ENCODE data around the gene IFITM10.

IFITM10 gene

GRCh38 chr11:1707751-1708150 is 42.6 kb downstream of the IFITM10 start:
- DNase-seq (ENCODE audit: low spot score), result no peak

DNA sequence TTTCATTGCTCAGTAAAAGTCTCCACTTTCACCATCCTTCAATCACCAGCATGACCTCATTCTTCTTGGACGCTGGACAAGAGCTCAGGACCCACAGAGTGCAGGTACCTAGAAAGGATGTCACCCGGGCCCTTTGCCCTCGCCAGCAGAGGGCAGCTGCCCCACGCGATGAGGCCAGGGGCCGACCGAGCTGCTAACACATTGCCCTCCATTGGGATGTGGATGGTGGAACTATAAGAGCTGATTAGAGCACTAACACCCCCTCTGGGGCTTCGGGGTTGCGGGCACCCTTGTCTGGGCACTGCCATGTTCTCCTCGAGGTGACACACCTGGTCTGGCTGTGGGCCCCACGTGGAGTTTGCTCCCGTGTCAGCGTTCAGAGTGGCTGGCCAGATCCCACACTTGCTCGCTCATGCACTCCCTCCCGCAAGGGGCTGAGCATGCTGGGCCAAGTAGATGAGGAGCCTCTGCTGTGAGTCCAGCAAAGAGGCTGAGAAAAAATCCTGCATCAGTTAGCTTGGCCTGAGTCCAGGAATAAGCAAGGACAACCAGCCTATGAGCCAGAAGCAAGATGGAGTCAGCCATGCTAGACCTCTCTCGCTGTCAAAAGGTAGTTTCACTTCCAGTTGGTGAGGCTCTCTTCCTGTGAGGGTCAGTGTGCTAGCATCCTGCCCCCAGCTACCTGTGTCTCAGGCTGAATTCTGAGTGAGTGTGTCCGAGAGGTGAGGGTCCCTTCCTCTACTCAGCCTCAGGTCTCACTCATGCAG is 43.6 kb downstream of the IFITM10 start:
- DNase-seq (ENCODE audit: low spot score), result no peak

- no peak for DNase-seq (ENCODE audit: low spot score)
Measured at GRCh38 chr11:1705126-1706052, 45.0 kb downstream of the IFITM10 start.

GRCh38 chr11:1703146-1703545 is 47.2 kb downstream of the IFITM10 start:
- DNase-seq (ENCODE audit: low spot score), result no peak

DNA sequence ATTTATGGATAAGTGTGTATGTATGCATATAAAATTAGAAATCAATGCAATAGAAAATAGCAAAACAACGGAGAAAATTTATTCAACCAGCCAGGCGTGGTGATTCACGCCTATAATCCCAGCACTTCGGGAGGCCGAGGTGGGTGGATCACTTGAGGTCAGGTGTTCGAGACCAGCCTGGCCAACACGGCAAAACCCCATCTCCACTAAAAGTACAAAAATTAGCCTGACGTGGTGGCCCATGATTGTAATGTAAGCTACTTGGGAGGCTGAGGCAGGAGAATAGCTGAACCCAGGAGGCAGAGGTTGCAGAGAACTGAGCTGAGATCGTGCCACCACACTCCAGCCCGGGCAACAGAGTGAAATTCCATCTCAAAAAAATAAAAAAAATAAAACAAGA is 47.9 kb downstream of the IFITM10 start:
- no peak for DNase-seq (ENCODE audit: low spot score)

- DNase-seq (ENCODE audit: low spot score), result no peak
Measured at GRCh38 chr11:1701091-1701807, 49.1 kb downstream of the IFITM10 start.

- DNase-seq (ENCODE audit: low spot score), result no peak
Measured at GRCh38 chr11:1699771-1700170, 50.6 kb downstream of the IFITM10 start.

DNA sequence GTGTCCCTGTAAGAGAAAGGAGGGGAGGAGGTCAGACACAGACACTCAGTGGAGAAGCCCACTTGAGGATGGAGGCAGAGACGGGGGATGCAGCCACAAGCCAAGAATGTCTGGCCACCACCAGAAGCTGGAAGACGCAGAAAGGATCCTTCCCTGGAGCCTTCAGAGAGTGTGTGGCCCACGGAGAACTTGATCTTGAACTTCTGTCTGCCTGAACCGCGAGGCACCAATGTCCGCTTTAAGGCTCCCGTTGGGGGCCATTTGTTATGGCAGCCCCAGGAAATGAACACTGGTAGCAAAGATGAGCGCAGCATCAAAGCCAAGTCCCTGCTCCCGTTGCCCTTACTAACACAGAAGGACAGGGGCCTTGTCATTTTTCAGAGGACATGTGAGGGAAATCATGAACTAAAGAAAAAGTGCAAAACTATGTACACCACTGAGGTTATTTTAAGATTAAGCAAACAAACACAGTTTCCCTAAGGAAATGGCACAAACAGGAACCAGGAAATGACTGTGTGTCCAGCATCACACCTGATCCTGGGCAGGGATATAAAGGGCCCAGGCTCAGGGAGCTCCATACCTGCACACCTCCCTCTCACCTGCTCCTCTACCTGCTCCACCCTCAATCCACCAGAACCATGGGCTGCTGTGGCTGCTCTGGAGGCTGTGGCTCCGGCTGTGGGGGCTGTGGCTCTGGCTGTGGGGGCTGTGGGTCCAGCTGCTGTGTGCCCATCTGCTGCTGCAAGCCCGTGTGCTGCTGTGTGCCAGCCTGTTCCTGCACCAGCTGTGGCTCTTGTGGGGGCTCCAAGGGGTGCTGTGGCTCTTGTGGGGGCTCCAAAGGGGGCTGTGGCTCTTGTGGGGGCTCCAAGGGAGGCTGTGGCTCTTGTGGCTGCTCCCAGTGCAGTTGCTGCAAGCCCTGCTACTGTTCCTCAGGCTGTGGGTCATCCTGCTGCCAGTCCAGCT is 53.5 kb downstream of the IFITM10 start, which contains the start of gene KRTAP5-6:
Gene KRTAP5-6 (plus strand): TSS at position 588 of the 963 bp plus-strand sequence. CDS start 51 bp downstream, at position 639.
- no peak for DNase-seq (ENCODE audit: low spot score)

DNA sequence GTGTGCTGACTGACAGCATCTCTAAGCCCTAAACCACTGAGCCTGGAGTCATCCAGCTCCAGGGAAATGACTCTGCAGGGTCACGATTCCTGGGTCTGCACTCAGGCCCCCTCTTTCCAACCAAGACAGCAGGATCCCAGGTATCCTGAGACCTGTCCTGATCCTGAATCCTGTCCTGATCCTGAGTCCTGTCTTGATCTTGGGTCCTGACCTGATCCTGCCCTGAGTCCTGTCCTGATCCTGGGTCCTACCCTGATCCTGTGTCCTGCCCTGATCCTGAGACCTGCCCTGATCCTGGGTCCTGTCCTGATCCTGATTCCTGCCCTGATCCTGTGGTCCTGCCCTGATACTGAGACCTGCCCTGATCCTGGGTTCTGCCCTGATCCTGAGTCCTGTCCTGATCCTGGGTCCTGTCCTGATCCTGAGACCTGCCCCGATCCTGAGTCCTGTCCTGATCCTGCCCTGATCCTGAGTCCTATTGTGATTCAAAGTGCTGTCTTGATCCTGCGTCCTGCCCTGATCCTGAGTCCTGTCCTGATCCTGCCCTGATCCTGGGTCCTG is 54.8 kb downstream of the IFITM10 start:
- DNase-seq (ENCODE audit: low spot score), result no peak

DNA sequence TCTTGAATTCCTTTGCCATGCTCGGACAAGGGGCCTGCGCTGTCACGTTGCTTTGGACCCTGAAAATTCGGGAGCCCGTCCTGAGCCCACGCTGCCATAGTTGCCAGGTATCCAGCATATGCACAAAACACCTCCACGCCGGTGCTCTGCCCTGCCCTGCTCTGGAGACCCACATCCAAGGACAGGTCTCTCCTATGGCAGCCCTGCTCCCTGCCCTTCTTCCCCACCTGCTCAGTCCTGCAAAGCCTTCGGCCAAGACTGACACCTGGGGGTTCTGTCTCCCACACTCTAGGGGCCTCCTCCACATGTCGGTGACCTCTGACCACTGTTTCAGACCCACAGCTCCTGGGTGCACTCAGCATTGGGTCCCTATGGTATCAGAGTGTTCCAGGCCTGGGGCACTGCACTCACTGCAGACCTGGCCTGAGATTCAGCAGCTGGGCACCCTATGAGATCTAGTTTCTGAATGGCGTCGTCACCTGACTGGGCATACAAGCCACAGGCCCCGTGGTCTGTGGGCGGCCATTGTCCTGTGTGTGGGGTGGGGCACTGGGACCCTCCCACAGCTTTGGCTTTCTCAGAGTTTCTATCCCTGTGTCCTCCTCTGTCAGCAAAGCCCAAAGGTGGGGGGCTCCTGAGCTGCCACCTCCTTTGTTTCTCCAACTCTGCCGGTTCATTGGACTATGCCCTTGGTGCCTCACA is 55.4 kb downstream of the IFITM10 start:
- DNase-seq (ENCODE audit: low spot score), result no peak

- DNase-seq (ENCODE audit: low spot score), result peak; percentile 77
Measured at GRCh38 chr11:1694064-1694845, 56.1 kb downstream of the IFITM10 start.

DNA sequence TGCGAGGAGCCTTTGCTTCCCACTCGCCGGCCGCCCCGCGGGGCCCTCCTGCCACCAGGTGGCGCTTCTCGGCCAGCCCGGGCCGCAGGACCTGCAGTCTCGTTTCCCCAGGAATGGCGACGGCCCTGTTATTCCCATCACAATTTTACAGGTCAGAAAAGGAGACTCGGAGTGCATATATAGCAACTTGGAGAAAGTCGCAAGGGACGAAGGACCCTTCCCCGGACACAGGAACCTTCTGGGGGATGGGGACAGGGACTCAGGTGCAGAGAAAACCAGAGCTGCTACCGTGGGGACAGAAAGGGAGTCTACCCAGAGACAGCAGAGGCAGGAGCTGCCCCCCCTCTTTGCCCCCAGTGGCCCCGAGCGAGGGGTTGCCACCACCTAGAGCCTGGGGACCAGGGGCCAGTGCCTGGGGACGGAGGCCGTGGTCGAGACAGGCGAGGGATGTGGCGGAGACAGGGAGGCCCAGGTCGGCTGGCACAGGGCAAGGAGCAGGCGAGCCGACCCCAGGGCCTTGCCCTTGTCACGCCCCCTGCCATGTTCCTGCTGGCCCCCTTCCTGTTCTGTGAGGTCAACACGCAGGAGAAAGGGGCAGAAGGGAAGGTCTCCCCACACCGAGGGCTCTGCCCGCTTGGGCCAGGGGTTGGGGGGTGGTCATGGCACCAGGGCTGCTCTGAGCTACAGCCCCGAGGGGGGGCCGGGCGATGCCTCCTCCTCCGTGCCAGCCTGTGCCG is 56.9 kb downstream of the IFITM10 start:
- DNase-seq (ENCODE audit: low spot score), result peak; percentile 65

DNA sequence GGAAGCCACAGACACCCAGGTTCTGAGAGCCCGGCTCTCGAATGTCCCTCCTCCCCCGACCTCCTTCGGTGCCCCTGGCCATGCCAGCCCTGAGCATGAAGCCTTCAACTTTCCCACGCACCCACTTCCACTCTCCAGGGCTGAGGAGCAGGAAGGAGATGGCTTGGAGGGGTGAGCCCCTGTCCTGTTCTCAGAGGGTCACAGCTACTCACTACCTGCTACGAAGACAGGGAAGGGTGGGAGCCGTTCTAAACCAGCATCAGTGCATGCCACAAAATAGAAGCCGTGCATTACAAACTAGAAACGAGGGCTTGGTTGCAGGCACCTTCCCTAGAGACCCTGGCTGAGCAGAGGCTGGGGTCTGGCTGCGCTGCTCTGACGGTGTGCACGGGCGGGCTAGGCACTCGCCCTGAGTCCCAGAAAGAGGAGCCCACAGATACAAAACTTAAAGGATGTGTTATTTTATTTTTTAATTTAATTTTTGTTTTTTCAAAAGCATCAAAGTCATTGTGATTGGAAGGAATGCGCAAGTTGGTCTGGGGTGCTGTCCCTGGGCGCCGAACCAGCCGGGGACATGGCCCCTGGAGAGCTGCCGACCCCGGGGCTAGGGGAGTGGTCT is 57.6 kb downstream of the IFITM10 start:
- DNase-seq (ENCODE audit: low spot score), result no peak

DNA sequence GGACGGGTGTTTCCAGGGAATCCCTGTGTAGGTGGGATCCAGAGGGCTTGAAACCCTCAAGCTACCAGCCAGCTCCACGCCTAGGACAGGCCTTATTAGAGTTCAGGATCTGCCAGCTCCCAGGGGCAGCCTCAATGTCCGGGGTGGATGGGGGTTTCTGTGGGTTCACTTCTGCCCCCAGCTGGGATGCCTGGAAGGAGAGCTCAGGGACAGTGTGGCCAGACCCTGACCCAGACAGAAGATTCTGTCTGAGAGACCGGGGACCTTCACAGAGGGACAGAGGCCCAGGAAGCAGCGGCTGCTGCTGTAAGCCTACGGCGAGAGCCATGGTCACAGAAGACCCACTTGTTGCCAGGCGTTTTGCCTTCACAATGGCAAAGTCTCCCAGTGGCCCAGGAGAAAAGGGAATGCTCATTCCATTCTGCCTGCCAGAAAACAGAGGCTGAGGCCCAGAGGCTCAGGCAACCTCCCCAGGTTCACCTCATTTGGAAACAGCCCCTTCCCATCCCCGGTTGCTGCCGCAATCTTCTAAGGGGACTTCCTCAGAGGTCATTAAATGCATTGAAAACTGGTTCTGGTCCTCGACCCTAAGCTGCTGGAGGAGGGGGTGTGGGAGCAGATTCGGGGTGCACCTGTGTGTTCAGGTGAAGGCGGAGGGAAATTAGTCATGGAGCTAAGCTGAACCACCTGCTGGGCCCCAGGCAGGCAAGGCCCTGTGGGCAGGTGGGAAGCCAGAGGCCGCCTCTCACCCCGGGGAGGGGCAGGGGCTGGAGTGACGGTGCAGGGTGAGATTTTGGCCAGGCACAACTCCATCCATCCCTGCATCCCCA is 58.3 kb downstream of the IFITM10 start:
- DNase-seq (ENCODE audit: low spot score), result no peak

DNA sequence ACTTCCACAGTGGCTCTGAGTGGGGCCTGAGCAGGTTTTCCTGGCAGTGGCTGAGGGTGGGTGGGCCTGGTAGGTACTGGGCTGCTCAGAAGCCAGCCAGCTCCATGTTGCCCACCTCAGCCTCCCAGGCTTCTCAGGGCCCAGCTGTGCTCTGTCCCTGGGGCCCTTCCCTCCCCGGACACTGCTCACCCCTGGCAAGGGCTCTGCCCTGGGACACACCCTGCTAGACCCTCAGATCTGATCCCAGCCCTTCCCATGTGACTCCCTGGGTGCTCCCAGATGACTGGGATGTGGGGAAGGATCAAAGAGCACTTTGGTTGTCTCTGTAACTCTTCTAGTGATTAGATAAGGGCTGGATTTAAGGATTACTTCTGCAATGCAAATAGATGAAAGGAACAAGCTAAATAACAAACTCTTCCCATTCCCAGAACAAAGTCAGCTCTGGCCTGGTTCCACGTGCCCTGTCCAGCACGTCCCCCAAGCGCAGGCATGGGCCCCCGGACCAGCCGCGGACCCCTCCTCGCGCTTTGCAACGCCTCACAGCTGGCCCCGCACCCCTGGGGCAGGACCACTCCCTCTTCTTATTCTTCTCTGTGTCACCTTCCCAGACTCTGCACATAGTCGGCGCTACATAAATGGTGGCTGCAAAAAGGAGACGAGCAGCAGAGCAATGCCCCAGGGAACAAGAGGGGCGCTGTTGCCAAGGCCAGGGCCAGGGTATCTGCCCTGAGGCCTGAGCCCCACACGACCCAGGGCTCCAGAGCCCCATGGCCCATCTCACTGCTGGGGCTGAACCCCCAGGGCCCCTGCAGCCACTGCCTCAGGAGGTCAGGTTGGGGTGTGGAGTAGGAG is 59.1 kb downstream of the IFITM10 start:
- DNase-seq (ENCODE audit: low spot score), result no peak

Data from CD4-positive, alpha-beta T cell treated with Interleukin-15 for 4 hours (primary cell).